Measurements from ENCODE around the gene EHD4.
A peak's percentile ranks its signal among the peaks of the same experiment; 100 is the strongest.

Gene EHD4

GRCh38 chr15:41979493-41980266 lies 7.3 kb upstream of the EHD4 start:
- DNase-seq = no peak

- no peak for DNase-seq
Observed at GRCh38 chr15:41978534-41978933, 6.2 kb upstream of the EHD4 start.

- DNase-seq = no peak
Observed at GRCh38 chr15:41977757-41978383, 5.5 kb upstream of the EHD4 start.

- DNase-seq = no peak
Observed at GRCh38 chr15:41975669-41976068, 3.3 kb upstream of the EHD4 start.

- no peak for DNase-seq
Observed at GRCh38 chr15:41974041-41974440, 1.7 kb upstream of the EHD4 start.

GRCh38 chr15:41971895-41972252 lies 483 bp downstream of the EHD4 start:
- no peak for DNase-seq

- DNase-seq = peak; percentile 64
Observed at GRCh38 chr15:41971089-41971894, 1.1 kb downstream of the EHD4 start.

GRCh38 chr15:41970456-41970855 lies 1.9 kb downstream of the EHD4 start:
- DNase-seq = no peak

GRCh38 chr15:41969851-41970431 lies 2.4 kb downstream of the EHD4 start:
- no peak for DNase-seq

- DNase-seq = no peak
Observed at GRCh38 chr15:41968701-41969100, 3.7 kb downstream of the EHD4 start.

- no peak for DNase-seq
Observed at GRCh38 chr15:41967506-41968206, 4.7 kb downstream of the EHD4 start.

GRCh38 chr15:41966920-41967465 lies 5.4 kb downstream of the EHD4 start:
- no peak for DNase-seq

- DNase-seq = no peak
Observed at GRCh38 chr15:41966414-41966812, 5.9 kb downstream of the EHD4 start.

GRCh38 chr15:41965441-41966413 lies 6.6 kb downstream of the EHD4 start:
- no peak for DNase-seq

- DNase-seq = no peak
Observed at GRCh38 chr15:41961595-41962202, 10.7 kb downstream of the EHD4 start.

GRCh38 chr15:41961001-41961518 lies 11.3 kb downstream of the EHD4 start:
- DNase-seq = no peak

- DNase-seq = no peak
Observed at GRCh38 chr15:41958002-41958420, 14.3 kb downstream of the EHD4 start.

GRCh38 chr15:41957021-41957897 lies 15.1 kb downstream of the EHD4 start:
- DNase-seq = no peak

GRCh38 chr15:41955807-41956525 lies 16.4 kb downstream of the EHD4 start:
- DNase-seq = no peak
